ENCODE results near the gene INSC. TPM values are rescaled to one million over a fixed set of nuclear protein-coding genes. Genes with fewer than 3 reads are reported as not detected.

Gene INSC
- total and polyA plus RNA-seq, 12 donors, result 0.11 to 1.4 (median 0.61) TPM; not detected in 4

- WGBS, 4 donors, result 75 to 84% (median 83%) methylated on average over 3 of the region's 3 CpGs
- no peak overlapping the region for H3K4me3 ChIP-seq
Measured at GRCh38 chr11:15248749-15249148, 134.0 kb downstream of the INSC start.

DNA sequence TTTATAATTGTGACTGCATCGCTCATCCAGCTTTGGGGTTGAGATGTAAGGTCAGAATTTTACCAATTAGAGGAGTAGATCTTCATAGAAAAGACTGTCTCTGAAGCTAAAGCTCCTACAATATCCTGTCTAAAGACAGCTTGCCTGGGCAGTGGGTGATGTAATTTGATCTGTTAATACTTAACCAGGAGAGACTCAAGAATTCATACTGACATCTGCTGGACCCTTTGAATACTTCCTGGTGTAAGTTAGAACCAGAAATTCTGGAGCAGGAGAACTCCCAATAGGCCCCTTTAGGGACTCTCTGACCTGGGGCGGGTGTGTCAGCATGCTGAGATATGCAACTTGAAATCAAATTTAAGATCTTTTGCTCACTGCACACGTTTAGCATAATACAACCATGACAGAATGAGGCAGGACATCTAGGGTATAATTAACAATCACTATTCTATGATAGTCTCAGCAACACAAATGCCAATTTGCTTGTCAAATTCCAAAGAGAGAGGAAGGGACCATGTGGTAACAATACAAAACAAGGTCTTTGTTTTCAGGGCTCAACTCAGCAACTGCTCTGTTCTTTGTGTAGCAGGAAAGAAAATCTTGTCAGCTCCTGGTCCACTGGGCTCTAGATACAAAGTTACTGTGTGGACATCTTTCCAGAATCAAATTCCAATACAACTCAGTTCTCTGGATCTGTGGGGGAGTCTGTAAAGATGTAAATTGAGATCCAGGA, 143.9 kb downstream of the INSC start:
- whole genome bisulfite sequencing, 4 donors, result 45 to 66% (median 50%) methylated on average over 3 of the region's 3 CpGs
- no peak for TF ChIP-seq POLR2A (IDR thresholded peaks at IDR 0.05)
- TF ChIP-seq CTCF (IDR thresholded peaks at IDR 0.05), result no peak
- no peak for DNase-seq
- no peak overlapping the region for H3K4me3 ChIP-seq
- H3K27me3 ChIP-seq, result no peaks in the 10 kb centered on the region
- intact Hi-C loops (cut with DNase I), result no loop called here
- H3K9me3 ChIP-seq (replicated peaks in 1 of 3), result no peaks in the 10 kb centered on the region
- H3K36me3 ChIP-seq (replicated peaks in 1 of 2), result no peaks in the 10 kb centered on the region
- no peaks in the 10 kb centered on the region for H3K4me1 ChIP-seq (replicated peaks in 1 of 2)
- no peak overlapping the region for H3K27ac ChIP-seq

More at GRCh38 chr11:15248749-15249148, 134.0 kb downstream of the INSC start:
- no peak overlapping the region for H3K27ac ChIP-seq
- H3K9me3 ChIP-seq (replicated peaks in 1 of 3), result no peaks in the 10 kb centered on the region
- H3K4me1 ChIP-seq (replicated peaks in 1 of 2), result no peaks in the 10 kb centered on the region
- H3K36me3 ChIP-seq (replicated peaks in 1 of 2), result no peaks in the 10 kb centered on the region
- DNase-seq, result no peak
- intact Hi-C loops (cut with DNase I), result no loop called here
- TF ChIP-seq CTCF (IDR thresholded peaks at IDR 0.05) (no peak), POLR2A (IDR thresholded peaks at IDR 0.05) (no peak)
- no peaks in the 10 kb centered on the region for H3K27me3 ChIP-seq

GRCh38 chr11:15266999-15267398, 152.3 kb downstream of the INSC start:
- Histone ChIP-seq H3K9me3 (replicated peaks in 1 of 3) (no peaks in the 10 kb centered on the region), H3K4me3 (no peak overlapping the region), H3K27ac (no peak overlapping the region), H3K36me3 (replicated peaks in 1 of 2) (no peaks in the 10 kb centered on the region), H3K27me3 (no peaks in the 10 kb centered on the region), H3K4me1 (replicated peaks in 1 of 2) (no peaks in the 10 kb centered on the region)
- DNase-seq, result no peak
- no peak for TF ChIP-seq CTCF (IDR thresholded peaks at IDR 0.05)
- no peak for TF ChIP-seq POLR2A (IDR thresholded peaks at IDR 0.05)
- intact Hi-C loops (cut with DNase I), result no loop called here
- 84 to 98% (median 92%) methylated on average over 1 of the region's 1 CpG for WGBS, 4 donors

- TF ChIP-seq POLR2A (IDR thresholded peaks at IDR 0.05), result no peak
- TF ChIP-seq CTCF (IDR thresholded peaks at IDR 0.05), result no peak
- H3K27me3 ChIP-seq, result no peaks in the 10 kb centered on the region
- no peaks in the 10 kb centered on the region for H3K4me1 ChIP-seq (replicated peaks in 1 of 2)
- H3K27ac ChIP-seq, result no peak overlapping the region
- H3K4me3 ChIP-seq, result no peak overlapping the region
- H3K9me3 ChIP-seq (replicated peaks in 1 of 3), result no peaks in the 10 kb centered on the region
- intact Hi-C loops (cut with DNase I), result no loop called here
- no peaks in the 10 kb centered on the region for H3K36me3 ChIP-seq (replicated peaks in 1 of 2)
- no peak for DNase-seq
Measured at GRCh38 chr11:15268598-15268997, 153.9 kb downstream of the INSC start.
